Measurements from ENCODE around the gene SLC44A3.

Gene SLC44A3

GRCh38 chr1:94803517-94804441, 16.4 kb upstream of the SLC44A3 start:
- Histone ChIP-seq H4K20me1 (ENCODE audit: insufficient read depth, low read length, poor library complexity, severe bottlenecking) (no peaks in the 10 kb centered on the region), H2AFZ (ENCODE audit: low read length) (no peak overlapping the region), H3K9me2 (replicated peaks; ENCODE audit: low read depth, low read length) (no peaks in the 10 kb centered on the region), H3K27me3 (ENCODE audit: insufficient read depth, low read length, poor library complexity, severe bottlenecking) (no peaks in the 10 kb centered on the region), H3K79me2 (ENCODE audit: insufficient read depth, low read length) (no peaks in the 10 kb centered on the region), H3K36me3 (ENCODE audit: insufficient read depth, low read length) (no peaks in the 10 kb centered on the region), H3K4me3 (ENCODE audit: low read length, poor library complexity, severe bottlenecking) (no peak overlapping the region), H3F3A (ENCODE audit: low read depth) (peaks cover 10% of the 10 kb centered on the region; the same call in 1 of the 2 replicates), H3K4me1 (ENCODE audit: insufficient read depth, low read length, poor library complexity, severe bottlenecking) (peaks cover 64% of the 10 kb centered on the region), H3K9me3 (ENCODE audit: insufficient read depth, low read depth, low read length) (no peaks in the 10 kb centered on the region), H3K4me2 (ENCODE audit: low read depth, low read length, poor library complexity, severe bottlenecking) (peak overlapping the region; percentile 79), H3K9ac (ENCODE audit: low read depth, low read length, poor library complexity, severe bottlenecking) (no peak overlapping the region)
- no peak for TF ChIP-seq CTCF (conservative IDR thresholded peaks at IDR 0.05; ENCODE audit: low read length)

GRCh38 chr1:94804442-94804837, 15.7 kb upstream of the SLC44A3 start:
- no peaks in the 10 kb centered on the region for H3K36me3 ChIP-seq (ENCODE audit: insufficient read depth, low read length)
- H3K79me2 ChIP-seq (ENCODE audit: insufficient read depth, low read length), result no peaks in the 10 kb centered on the region
- H3K9ac ChIP-seq (ENCODE audit: low read depth, low read length, poor library complexity, severe bottlenecking), result no peak overlapping the region
- H3F3A ChIP-seq (ENCODE audit: low read depth), result peaks cover 16% of the 10 kb centered on the region
- H3K4me2 ChIP-seq (ENCODE audit: low read depth, low read length, poor library complexity, severe bottlenecking), result no peak overlapping the region
- no peaks in the 10 kb centered on the region for H3K9me2 ChIP-seq (replicated peaks; ENCODE audit: low read depth, low read length)
- no peak overlapping the region for H2AFZ ChIP-seq (ENCODE audit: low read length)
- H4K20me1 ChIP-seq (ENCODE audit: insufficient read depth, low read length, poor library complexity, severe bottlenecking), result no peaks in the 10 kb centered on the region
- H3K4me3 ChIP-seq (ENCODE audit: low read length, poor library complexity, severe bottlenecking), result no peak overlapping the region
- H3K27me3 ChIP-seq (ENCODE audit: insufficient read depth, low read length, poor library complexity, severe bottlenecking), result no peaks in the 10 kb centered on the region
- no peaks in the 10 kb centered on the region for H3K9me3 ChIP-seq (ENCODE audit: insufficient read depth, low read depth, low read length)
- peaks cover 71% of the 10 kb centered on the region for H3K4me1 ChIP-seq (ENCODE audit: insufficient read depth, low read length, poor library complexity, severe bottlenecking)
- TF ChIP-seq CTCF (conservative IDR thresholded peaks at IDR 0.05; ENCODE audit: low read length) (no peak), EZH2phosphoT487 (IDR thresholded peaks at IDR 0.05; ENCODE audit: borderline replicate concordance) (no peak)

GRCh38 chr1:94805912-94806311, 14.2 kb upstream of the SLC44A3 start:
- no peaks in the 10 kb centered on the region for H3K27me3 ChIP-seq (ENCODE audit: insufficient read depth, low read length, poor library complexity, severe bottlenecking)
- H3K4me1 ChIP-seq (ENCODE audit: insufficient read depth, low read length, poor library complexity, severe bottlenecking), result peaks cover 69% of the 10 kb centered on the region
- no peak overlapping the region for H3K4me3 ChIP-seq (ENCODE audit: low read length, poor library complexity, severe bottlenecking)
- no peaks in the 10 kb centered on the region for H4K20me1 ChIP-seq (ENCODE audit: insufficient read depth, low read length, poor library complexity, severe bottlenecking)
- no peaks in the 10 kb centered on the region for H3K36me3 ChIP-seq (ENCODE audit: insufficient read depth, low read length)
- H3K79me2 ChIP-seq (ENCODE audit: insufficient read depth, low read length), result no peaks in the 10 kb centered on the region
- H3K9me2 ChIP-seq (replicated peaks; ENCODE audit: low read depth, low read length), result no peaks in the 10 kb centered on the region
- H3K9me3 ChIP-seq (ENCODE audit: insufficient read depth, low read depth, low read length), result no peaks in the 10 kb centered on the region
- TF ChIP-seq CTCF (conservative IDR thresholded peaks at IDR 0.05; ENCODE audit: low read length), result peak; percentile 97
- TF ChIP-seq EZH2phosphoT487 (IDR thresholded peaks at IDR 0.05; ENCODE audit: borderline replicate concordance), result no peak
- peaks cover 16% of the 10 kb centered on the region for H3F3A ChIP-seq (ENCODE audit: low read depth)
- no peak overlapping the region for H2AFZ ChIP-seq (ENCODE audit: low read length)
- H3K4me2 ChIP-seq (ENCODE audit: low read depth, low read length, poor library complexity, severe bottlenecking), result no peak overlapping the region
- H3K9ac ChIP-seq (ENCODE audit: low read depth, low read length, poor library complexity, severe bottlenecking), result no peak overlapping the region

All from Loucy (cell line).